Activated T-helper 1 cell treated with anti-CD3 and anti-CD28 coated beads, Interleukin-2, amount 50 U/mL, for 16 hours (primary cell): ENCODE measurements around the gene RAB20.
"Not testable (repeated sequence)": the region's sequence is repeated elsewhere in the genome, so short reads cannot be mapped to it uniquely, and the experiment has no call there.

Source experiments
- DNase-seq, 2 donors: peaks; one replicate each; pipeline ENCODE4 v3.0.0-alpha.2; 2020; ENCODE audit warnings: low read depth in 1 of 2, low spot score in 1 of 2

RAB20 gene, protein sequence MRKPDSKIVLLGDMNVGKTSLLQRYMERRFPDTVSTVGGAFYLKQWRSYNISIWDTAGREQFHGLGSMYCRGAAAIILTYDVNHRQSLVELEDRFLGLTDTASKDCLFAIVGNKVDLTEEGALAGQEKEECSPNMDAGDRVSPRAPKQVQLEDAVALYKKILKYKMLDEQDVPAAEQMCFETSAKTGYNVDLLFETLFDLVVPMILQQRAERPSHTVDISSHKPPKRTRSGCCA

DNA sequence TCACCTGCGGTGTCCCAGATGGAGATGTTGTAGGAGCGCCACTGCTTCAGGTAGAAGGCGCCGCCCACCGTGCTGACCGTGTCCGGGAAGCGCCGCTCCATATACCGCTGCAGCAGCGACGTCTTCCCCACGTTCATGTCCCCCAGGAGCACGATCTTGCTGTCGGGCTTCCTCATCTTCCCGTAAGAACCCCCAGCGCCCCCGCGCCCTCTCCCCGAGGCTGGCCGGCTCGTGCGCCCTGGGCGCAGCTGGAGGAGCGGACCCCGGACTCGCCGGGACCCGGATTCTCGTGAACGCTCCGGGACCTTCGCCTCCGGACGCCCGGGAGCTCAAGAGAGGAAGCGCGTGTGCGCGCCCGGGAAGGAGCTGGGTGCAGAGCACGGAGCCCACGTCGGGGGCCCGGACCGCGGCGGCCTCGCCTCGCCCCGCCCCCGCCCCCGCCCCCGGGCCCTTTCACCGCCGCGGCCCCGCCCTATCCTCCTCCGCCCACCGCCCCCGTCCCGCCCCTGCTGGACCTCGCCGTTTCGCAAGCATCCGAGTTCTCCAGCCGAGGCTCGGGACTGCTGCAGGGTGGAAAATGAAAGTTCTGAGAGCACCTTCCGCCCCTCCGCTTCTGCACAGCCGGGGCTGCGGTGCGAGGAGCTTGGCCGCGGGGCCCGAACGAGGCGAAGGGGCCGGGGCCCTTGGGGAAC lies at the start of gene RAB20:
TSS of gene RAB20 (minus strand) at position 379 of the 692 bp plus-strand sequence. CDS start at position 176, 203 bp downstream.
- peak; percentile 29 to 30 for DNase-seq

DNA sequence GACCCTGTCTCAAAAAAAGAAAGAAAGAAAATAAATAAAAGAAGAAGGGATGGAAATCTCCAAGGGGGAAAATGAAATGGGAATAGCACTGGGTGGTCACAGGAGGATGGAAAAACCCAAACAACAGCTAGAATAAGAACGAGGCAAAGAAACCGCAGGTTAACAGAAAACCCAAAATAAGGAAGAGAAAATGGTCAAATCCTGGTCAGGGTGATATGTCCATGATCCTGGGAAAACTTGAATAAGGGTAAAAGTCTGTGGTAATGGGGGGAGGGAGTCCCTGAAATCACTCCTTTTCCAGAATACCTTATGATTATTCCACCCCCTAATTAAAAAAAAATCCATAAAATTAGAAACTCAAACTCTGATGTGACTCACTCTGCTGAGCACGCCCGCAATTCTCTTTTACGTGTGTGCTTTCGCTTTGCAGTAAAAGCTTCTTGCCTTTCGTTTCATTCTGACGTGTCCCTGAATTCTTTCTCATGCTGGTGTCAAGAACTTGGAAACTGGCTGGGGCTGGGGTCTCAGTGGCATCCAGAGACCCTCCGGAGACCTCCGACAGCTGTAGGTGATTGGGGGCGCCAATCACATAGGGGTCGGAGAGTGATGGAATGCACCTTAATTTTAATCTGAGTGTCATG lies 49.6 kb upstream of the RAB20 start:
- DNase-seq, result no peak

DNA sequence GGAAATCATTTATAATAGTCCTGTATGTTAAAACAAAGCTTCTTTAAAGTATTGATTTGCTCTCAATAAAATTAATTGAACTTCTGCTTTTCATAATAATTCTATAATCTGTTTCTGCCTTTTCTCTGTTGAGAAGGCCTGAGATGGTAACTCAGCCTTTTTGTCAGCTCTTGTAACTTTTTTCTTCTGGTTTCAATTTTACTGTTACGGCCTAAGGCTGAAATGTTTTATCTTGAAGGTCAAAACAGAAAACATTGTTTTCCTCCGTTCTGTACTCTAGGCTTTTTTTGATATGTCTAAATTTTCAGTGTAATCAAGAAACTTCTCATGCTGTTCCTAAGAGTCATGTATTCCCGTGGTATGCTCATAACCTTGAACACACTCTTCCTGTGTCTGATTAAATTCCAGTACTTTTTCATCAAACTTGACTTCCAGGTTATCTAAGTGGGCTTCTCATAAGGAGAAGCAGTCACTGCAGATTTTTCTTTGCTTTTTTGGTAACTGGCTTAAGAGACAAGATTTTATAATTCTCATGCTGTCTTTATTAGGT lies 46.2 kb upstream of the RAB20 start:
- no peak for DNase-seq

DNA sequence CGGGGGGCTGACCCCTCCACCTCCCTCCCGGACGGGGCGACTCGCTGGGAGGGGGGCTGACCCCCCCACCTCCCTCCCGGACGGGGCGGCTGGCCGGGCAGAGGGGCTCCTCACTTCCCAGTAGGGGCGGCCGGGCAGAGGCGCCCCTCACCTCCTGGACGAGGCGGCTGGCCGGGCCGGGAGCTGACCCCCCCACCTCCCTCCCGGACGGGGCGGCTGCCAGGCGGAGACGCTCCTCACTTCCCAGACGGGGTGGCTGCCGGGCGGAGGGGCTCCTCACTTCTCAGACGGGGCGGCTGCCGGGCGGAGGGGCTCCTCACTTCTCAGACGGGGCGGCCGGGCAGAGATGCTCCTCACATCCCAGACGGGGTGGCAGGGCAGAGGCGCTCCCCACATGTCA lies 44.8 kb upstream of the RAB20 start:
- DNase-seq, result not testable (repeated sequence)

DNA sequence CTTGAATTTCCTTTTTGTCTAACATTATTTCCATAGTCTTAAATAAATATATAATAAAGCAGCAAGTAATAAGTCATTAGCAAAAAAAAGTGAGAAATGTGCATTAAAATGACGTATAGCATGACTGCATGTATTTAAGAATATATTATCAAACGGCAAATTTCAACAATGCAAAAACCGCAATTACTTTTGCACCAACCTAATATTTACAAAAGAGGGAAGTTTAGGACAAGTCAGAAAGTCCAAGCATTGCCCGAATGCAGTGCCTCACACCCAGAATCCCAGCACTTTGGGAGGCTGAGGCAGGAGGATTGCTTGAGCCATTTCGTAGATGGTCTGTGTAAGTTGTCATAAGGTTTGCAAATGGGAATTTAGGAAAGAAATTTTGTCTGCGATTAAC lies 43.6 kb upstream of the RAB20 start:
- no peak for DNase-seq

DNA sequence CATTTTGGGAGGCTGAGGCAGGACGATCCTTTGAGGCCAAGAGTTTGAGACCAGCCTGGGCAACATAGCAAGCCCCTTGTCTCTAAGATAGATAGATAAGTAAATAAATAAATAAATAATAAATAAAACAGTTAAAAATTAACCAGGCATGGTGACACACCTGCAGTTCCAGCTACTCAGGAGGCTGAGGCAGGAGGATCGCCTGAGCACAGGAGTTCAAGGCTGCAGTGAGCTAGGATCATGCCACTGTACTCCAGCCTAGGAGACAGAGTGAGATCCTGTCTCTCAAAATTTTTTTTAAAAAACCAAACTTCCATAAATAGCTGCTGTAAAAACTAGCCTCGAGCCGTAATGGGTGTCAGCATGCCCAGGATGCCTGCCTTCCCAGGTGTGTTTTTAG lies 39.5 kb upstream of the RAB20 start:
- DNase-seq, result no peak

DNA sequence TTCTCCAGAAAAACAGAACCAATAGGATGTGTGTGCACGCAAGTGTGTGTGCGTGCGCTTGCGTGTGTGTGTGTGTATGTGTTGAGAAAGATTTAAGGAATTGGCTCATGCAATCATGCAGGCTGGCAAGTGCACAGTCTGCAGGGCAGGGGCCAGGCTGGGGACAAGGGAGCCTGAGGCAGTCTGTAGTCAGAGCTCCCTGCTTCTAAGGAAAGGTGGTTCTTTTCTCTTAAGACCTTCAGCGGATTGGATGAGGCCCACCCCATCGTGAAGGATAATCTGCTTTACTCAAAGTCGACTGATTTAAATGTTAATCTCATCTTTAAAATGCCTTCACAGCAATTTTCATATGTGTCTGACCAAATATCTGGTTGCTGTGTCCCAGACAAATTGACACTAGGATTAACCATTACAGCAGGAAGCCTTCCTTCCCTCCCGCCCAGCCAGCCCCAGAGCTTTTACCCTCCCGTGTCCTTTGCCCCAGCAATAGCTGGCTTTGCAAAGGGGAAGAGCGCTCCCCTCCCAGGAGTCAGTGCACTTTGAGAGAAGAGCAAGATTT lies 38.8 kb upstream of the RAB20 start:
- no peak for DNase-seq

DNA sequence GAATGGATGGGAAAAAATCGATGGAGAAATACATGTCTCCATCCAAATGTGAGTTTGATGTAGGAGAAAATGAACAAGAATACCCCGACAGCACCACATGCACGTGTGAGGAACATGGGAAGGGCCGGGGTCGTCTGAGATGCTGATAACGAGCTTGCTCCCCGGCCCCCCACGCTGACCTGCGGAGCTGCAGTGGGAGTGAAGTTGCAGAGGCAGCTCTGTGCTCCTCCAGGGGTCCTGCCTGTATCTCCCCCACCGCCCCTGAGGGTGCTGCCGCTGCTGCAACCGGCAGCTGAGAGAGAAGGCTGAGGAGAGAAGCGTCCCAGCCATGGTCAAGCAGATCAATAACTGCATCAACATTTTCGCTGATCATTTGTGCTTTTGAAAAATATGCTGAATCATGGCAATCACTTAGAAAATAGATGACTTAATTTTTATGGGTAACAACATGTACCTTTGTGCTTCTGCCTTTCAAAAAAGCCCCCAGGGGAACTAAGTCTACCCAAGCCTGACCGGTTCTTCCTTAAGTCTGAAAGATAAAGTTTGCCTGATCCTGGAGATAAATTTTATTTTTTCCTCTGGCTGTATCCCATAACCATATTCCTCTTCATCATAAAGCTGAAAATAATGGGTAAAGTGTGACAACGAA lies 35.6 kb upstream of the RAB20 start:
- no peak for DNase-seq

DNA sequence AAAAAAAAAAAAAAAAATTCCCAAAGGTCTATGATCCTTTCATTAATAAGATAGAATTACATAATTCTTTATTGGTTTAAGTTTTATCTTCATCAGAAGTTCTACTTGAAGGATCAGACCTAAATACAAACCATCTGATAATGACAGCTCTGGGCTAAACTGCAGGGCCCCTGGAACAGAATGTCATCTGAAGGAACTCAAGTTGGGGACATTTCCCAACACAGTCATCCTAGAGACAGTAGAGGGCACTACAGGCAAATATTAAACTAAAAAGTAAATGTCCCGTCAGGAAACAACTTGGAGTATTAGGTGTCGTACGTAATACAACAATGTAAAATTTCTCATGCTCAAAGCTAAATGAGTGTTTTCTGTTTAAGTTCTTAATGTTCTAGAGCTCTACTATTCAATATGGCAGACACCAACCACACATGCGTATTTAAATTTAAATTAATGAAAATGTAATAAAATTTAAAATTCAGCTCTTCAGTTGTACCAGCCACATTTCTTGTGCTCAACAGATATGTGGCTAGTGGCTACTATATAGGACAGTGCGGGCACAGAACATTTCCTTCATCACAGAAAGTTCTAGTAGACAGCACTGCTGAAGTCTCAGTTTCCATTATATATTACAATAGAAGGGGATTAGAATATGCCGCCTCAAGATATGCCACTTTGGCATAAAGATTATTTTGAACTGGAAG lies 32.1 kb upstream of the RAB20 start:
- DNase-seq, result no peak

DNA sequence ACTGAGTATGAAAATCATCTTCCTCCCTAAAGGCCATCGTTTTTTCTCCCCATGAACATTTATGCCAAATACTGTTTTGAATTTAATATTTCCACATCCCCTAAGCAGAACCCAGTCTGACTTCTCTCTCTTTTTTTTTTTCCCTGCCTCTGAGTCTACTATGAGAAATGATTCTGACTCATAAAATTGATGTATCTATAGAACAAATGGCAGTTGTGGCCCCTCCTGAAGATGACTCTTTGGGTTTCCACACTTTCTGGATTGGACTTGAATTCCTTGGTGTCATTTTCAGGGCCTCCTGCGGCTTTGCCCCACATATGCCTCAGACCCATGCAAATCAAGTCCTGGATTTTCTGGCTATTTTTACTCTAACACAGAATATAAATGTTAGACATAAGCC lies 31.1 kb upstream of the RAB20 start:
- DNase-seq, result no peak

DNA sequence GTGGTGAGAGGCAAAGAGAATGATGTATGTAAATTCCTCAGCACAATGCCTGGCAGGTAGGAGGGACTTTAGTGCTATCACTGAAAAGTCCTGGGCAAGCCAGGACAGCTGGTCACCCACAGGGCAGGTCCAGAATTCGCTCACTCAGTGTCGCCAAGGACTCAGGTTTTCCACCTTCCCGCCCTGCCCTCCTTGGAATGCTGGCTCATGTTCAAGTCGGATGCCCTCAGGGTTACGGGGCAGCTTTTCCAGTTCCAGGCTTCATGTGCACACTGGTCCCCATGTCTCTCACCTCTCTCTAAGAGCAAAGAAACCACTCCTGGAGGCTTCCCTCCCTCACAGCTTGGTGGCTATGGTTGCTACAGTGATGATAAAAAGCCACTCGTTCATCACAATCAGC lies 29.1 kb upstream of the RAB20 start:
- no peak for DNase-seq

DNA sequence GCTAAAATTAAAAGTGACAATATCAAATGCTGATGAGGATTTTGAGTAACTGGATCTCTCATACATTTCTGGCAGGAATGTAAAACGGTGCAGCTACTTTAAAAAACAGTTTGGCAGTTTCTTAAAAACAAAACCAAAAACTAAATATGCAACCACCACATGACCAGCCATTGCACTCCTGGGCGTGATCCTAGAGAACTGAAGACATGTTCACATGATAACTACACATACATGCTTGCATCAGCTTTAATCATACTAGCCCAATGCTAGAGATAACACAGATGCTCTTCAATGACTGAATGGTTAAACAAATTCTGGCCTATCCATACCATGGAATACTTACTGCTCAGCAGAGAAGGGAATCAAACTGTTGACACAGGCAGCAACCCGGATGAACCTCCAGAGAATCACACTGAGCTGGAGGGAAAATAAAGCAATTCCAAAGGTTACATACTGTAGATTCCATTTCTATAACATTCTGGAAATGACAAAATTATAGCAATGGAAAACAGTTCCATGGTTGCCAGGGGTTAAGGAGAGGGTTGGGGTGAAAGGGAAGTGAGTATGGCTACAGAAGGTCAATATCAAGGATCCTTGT lies 28.4 kb upstream of the RAB20 start:
- no peak for DNase-seq

DNA sequence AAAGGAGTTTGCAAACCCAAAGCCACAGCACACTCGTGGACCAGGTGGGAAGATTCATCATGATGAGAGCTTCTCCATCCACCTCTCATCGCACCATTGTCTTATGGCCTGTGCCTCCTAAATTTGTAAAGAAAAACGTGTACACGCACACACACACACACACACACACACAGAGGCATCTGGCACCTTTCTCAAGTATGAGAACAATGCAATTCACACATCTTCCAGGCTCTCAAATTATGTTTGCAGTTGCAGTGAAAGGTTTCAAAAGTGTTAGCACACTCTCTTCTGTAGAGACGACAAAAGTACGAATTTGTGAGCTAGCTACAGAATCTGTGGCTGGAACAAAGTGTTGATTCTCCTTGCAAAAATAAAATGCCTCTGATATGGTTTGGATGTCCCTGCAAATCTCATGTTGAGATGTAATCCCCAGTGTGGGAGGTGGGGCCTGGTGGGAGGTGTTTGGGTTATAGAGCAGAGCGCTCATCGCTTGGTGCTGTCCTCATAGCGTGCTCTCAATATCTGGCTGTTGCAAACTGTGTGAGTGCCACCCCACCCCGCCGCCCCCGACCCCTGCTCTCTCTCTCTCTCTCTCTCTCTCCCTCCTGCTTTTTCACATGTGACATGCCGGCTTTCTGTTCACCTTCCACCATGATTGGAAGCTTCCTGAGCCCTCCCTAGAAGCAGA lies 21.8 kb upstream of the RAB20 start:
- DNase-seq, result no peak

DNA sequence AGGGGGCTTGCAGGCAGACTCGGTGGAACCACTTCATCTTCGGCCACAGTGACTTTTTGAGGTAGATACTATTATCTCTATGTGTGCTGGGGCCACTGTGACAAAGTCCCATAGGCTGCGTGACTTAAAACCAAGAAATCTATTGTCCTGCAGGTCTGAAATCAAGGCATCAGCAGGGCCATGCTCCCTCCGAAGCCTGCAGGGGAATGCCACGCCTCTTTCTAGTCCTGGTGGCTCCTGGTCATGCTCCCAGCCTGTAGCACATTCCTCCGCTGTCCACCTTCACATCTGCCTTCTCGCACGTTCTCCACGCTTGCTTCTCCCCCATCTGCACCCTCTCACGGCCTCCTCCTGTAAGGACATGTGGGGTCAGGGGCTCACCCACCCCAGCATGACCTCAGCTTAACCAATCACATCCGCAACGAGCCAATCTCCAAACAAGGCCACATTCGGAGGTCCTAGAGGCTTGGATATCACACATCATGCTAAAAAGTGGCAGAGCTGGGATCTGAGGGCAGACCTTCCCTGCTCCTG lies 21.0 kb upstream of the RAB20 start:
- no peak for DNase-seq

DNA sequence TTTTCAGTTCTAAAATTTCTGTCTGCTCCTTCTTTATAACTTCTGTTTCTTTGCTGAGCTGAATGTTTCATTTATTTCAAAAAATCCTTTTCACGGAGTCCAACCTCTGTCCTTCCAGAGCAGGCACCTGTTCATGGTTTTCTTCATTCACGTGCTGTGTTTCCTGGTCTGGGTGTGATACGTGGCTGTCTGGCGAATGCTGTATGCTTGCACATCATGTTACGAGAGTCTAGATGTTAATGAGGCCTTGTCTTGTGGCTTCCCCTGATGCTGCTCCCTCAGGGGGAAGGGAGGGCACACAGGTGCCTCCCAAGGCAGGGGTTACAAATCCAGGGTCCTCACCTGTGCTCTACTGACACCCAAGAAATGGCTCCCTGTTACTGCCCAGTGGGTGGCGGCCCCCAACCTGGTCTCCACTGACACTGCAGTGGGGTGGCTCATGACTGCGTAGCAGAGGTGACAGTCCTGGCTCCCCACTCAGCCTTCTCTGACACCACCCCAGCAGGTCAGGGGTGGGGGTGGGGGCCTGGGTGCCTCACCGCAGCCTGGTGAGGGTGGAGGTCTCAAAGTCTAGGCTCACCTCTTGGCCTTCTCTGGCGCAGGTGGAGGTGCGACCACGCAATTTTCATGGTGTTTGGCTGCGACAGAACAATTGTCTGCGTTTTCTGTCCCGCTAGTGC lies 20.1 kb upstream of the RAB20 start:
- DNase-seq, result no peak

DNA sequence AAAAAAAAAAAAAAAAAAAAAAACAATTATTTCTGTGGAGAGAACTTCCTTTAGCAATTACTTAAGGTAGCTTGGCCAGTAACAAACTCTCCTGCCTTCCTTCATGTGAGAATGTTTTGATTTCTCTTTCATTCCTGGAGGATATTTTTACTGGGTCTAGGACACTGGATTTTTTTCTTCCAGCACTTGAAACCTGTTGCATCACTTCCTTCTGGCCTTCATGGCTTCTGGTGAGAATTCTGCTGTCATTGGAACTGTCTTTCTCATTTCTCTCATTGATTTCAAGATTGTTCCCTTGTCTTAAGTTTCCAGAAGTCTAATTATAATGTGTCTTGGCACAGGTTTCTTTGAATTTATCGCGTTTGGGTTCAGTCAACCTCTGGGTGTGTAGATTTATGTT lies 19.3 kb upstream of the RAB20 start:
- no peak for DNase-seq

DNA sequence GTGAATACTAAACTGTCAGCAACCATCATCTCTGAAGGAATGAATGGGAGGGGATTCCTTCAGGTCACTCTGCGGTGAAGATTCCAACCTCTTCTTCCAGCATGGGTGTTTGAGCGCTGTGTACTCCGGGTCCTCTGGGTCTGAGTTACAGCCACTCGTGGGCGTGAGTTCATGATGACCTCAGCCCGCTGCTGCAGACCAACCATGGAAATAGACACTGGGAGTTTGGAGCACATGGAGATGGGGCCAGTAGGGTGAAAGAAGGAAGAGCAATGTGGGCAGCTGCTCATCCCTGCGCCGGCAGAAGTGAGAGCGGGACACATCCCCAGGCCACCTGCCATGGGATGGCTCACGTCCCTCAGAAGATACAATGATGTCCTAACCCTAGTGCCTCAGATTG lies 16.8 kb upstream of the RAB20 start:
- no peak for DNase-seq

DNA sequence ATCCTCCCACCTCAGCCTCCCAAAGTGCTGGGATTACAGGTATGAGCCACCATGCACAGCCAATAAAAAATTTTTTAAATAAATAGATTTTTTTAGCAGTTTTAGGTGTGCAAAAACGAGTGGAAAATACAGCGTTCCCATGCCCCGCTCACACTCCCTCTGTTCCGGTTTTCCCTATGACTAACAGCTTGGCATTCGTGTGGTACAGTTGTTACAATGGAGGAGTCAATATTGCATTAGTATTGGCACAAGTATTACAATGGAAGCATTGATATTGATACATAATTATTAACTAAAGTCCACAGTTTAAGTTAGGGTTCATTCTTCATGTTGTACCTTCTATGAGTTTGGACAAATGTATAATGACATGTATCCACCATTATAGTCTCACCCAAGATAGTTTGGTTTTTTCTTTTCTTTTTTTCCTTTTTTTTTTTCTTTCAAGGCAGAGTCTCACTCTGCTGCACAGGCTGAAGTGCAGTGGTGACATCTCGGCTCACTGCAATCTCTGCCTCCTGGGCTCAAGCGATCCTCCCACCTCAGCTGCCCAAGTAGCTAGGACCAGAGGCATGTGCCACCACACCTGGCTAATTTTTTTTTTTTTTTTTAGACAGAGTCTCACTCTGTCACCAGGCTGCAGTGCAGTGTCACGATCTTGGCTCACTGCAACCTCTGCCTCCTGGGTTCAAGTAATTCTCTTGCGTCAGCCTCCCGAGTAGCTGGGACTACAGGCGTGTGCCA lies 15.4 kb upstream of the RAB20 start:
- no peak for DNase-seq

DNA sequence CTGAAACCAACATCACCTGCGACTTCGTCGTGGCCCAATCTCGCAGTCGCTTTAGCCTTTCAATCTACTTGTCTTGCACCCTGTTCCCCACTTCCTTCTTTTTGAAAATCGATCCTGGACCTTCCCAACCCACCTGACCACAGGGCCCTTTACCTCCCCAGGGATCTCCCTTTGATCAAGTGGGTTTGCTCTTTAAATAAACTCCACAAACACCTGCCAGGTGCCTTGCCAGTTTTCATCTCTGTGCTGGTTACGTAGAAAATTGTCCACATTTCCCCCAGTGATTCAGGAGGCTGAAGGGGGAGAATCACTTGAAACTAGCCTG lies 14.5 kb upstream of the RAB20 start:
- DNase-seq, result no peak
